ENCODE measurements around the gene RASL11B.

GRCh38 chr4:52889778-52890520 lies 27.8 kb downstream of the RASL11B start:
- no peak for TF ChIP-seq CTCF (IDR thresholded peaks at IDR 0.05)
- TF ChIP-seq ZFX (IDR thresholded peaks at IDR 0.05; ENCODE audit: borderline replicate concordance) = no peak
